Breast epithelium (tissue), 3 donors: ENCODE data around the gene SCN4B.

Source experiments
- CTCF ChIP-seq, 3 donors: fragments of 450-650 bp; IDR thresholded peaks; one replicate each; pipeline ENCODE4 v1.5.1; 2016 to 2017; ENCODE audit warnings: antibody characterized with exemption in 3 of 3, mild to moderate bottlenecking in 3 of 3, moderate library complexity in 3 of 3
- POLR2A ChIP-seq: fragments of 450-650 bp; IDR thresholded peaks from one replicate; pipeline ENCODE4 v1.6.1; 2016; ENCODE audit warnings: antibody characterized with exemption, mild to moderate bottlenecking, moderate library complexity
- POLR2AphosphoS5 ChIP-seq, 3 donors: sonication (generic); formaldehyde crosslinking; IDR thresholded peaks; one replicate each; pipeline ENCODE4 v1.6.1; 2017; ENCODE audit warnings: antibody characterized with exemption in 3 of 3

DNA sequence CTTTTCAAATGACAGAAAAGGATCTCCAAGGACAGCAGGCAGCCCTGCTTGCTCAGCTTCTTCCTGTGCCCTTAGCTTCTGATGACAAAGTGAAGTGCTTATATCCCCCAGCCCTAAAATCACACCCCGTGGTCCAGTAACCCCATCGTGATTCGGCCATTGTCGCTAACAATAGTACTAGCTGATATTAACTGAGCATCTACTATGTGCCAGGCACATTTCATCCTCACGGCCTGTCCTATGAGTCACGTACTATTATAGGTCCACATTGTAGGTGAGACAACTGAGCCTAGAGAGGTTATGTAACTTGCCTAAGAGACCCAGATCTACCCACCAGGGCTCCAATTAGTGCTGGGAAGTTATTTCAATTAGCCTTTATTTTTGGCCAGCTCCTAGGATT is 6.1 kb downstream of the SCN4B start:
- TF ChIP-seq POLR2AphosphoS5 (IDR thresholded peaks at IDR 0.05) (no peak), CTCF (IDR thresholded peaks at IDR 0.05) (no peak), POLR2A (no peak)
